K562 (cell line): Measurements from ENCODE around the gene MMP2. TPM values are rescaled to one million over a fixed set of nuclear protein-coding genes. Genes with fewer than 3 reads are reported as not detected.

Experiments used
- polyA plus RNA-seq, 8 experiments: library from polyadenylated mRNA; depleted of rRNA in 4 of 8; stranded (reverse) in 5 of 8; unstranded in 3 of 8; fragments of >200 nt; fragmentation: Nextera tagmentation in 2 of 8; fragmentation: Illumina TruSeq in 1 of 8; extraction: Ambion mirVana in 2 of 8; extraction: Trizol in 1 of 8; gene quantifications; 2 replicates each; pipeline versions ENCODE4 v1.2.1 to v1.2.3, GENCODE V29; 2011 to 2014; ENCODE audit warnings: inconsistent platforms in 1 of 8, missing spikeins in 1 of 8
- total RNA-seq, 7 experiments: library from RNA; depleted of rRNA in 6 of 7; stranded (reverse); fragments of >200 nt in 6 of 7; fragmentation: Illumina TruSeq in 2 of 7; extraction: Trizol in 2 of 7; gene quantifications; 2 replicates each; pipeline versions ENCODE4 v1.2.1 to v1.2.3, GENCODE V29; 2011 to 2021; ENCODE audit warnings: low replicate concordance in 1 of 7

The MMP2 gene
- total and polyA plus RNA-seq, 9 of the 15 experiments (the other 6 are each of a cell fraction or from before 2014, with no cell fraction given), result 0.05 to 0.53 TPM; not detected in 7

Other genes with a start within 250 kb of the MMP2 start
- gene IRX6, start 155.0 kb upstream of the MMP2 start, total RNA-seq (2014; rRNA removed), result 0.14 and 0.20 TPM in 2 replicates
- gene IRX6, start 155.0 kb upstream of the MMP2 start, total RNA-seq (2014; rRNA removed; fragmentation: Illumina TruSeq; extraction: Trizol), result not detected in 2 replicates
- 0.08 and 0.29 TPM in 2 replicates for gene IRX6, start 155.0 kb upstream of the MMP2 start, total RNA-seq (2015; rRNA removed; fragmentation: Illumina TruSeq; extraction: Trizol)
- 0.09 and 0.11 TPM in 2 replicates for gene IRX6, start 155.0 kb upstream of the MMP2 start, total RNA-seq (2021)
- gene IRX6, start 155.0 kb upstream of the MMP2 start, polyA plus RNA-seq (2011; rRNA removed), result not detected in 2 replicates
- 0.06 and 0.07 TPM in 2 replicates for gene IRX6, start 155.0 kb upstream of the MMP2 start, polyA plus RNA-seq (2014; fragmentation: Illumina TruSeq; extraction: Trizol)
- gene IRX6, start 155.0 kb upstream of the MMP2 start, polyA plus RNA-seq (2014; fragmentation: Nextera tagmentation; extraction: Ambion mirVana), result not detected
- gene IRX6, start 155.0 kb upstream of the MMP2 start, polyA plus RNA-seq (2014; rRNA removed), result 0.04 and 0.29 TPM in 2 replicates
- gene LPCAT2, start 29.9 kb downstream of the MMP2 start, total RNA-seq (2014; rRNA removed), result 7.2 and 8.6 TPM in 2 replicates
- 11.4 and 14.0 TPM in 2 replicates for gene LPCAT2, start 29.9 kb downstream of the MMP2 start, total RNA-seq (2014; rRNA removed; fragmentation: Illumina TruSeq; extraction: Trizol)
- 12.6 and 13.8 TPM in 2 replicates for gene LPCAT2, start 29.9 kb downstream of the MMP2 start, total RNA-seq (2015; rRNA removed; fragmentation: Illumina TruSeq; extraction: Trizol)
- gene LPCAT2, start 29.9 kb downstream of the MMP2 start, total RNA-seq (2021), result 13.1 and 15.0 TPM in 2 replicates
- gene LPCAT2, start 29.9 kb downstream of the MMP2 start, polyA plus RNA-seq (2011; rRNA removed), result 3.2 and 4.4 TPM in 2 replicates
- gene LPCAT2, start 29.9 kb downstream of the MMP2 start, polyA plus RNA-seq (2014; fragmentation: Illumina TruSeq; extraction: Trizol), result 6.5 and 7.3 TPM in 2 replicates
- 1 to 10 TPM; 2.9 to 3.1 TPM for gene LPCAT2, start 29.9 kb downstream of the MMP2 start, polyA plus RNA-seq (2014; fragmentation: Nextera tagmentation; extraction: Ambion mirVana)
- gene LPCAT2, start 29.9 kb downstream of the MMP2 start, polyA plus RNA-seq (2014; rRNA removed), result 7.8 and 8.3 TPM in 2 replicates
- gene CAPNS2, start 87.5 kb downstream of the MMP2 start, total RNA-seq (2014; rRNA removed), result not detected in 2 replicates
- 0.33 and 0.48 TPM in 2 replicates for gene CAPNS2, start 87.5 kb downstream of the MMP2 start, total RNA-seq (2014; rRNA removed; fragmentation: Illumina TruSeq; extraction: Trizol)
- gene CAPNS2, start 87.5 kb downstream of the MMP2 start, total RNA-seq (2015; rRNA removed; fragmentation: Illumina TruSeq; extraction: Trizol), result 0.14 and 0.38 TPM in 2 replicates
- 0.36 and 0.38 TPM in 2 replicates for gene CAPNS2, start 87.5 kb downstream of the MMP2 start, total RNA-seq (2021)
- gene CAPNS2, start 87.5 kb downstream of the MMP2 start, polyA plus RNA-seq (2011; rRNA removed), result not detected in 2 replicates
- 0.12 TPM in 1 of 2 replicates, not detected in the other for gene CAPNS2, start 87.5 kb downstream of the MMP2 start, polyA plus RNA-seq (2014; fragmentation: Illumina TruSeq; extraction: Trizol)
- gene CAPNS2, start 87.5 kb downstream of the MMP2 start, polyA plus RNA-seq (2014; fragmentation: Nextera tagmentation; extraction: Ambion mirVana), result under 1 TPM; 0.24 to 0.65 TPM
- gene CAPNS2, start 87.5 kb downstream of the MMP2 start, polyA plus RNA-seq (2014; rRNA removed), result 0.12 TPM in 1 of 2 replicates, not detected in the other
- gene SLC6A2, start 176.8 kb downstream of the MMP2 start, total RNA-seq (2014; rRNA removed), result not detected in 2 replicates
- gene SLC6A2, start 176.8 kb downstream of the MMP2 start, total RNA-seq (2014; rRNA removed; fragmentation: Illumina TruSeq; extraction: Trizol), result not detected in 2 replicates
- gene SLC6A2, start 176.8 kb downstream of the MMP2 start, total RNA-seq (2015; rRNA removed; fragmentation: Illumina TruSeq; extraction: Trizol), result not detected in 2 replicates
- gene SLC6A2, start 176.8 kb downstream of the MMP2 start, total RNA-seq (2021), result not detected in 2 replicates
- gene SLC6A2, start 176.8 kb downstream of the MMP2 start, polyA plus RNA-seq (2011; rRNA removed), result not detected in 2 replicates
- not detected in 2 replicates for gene SLC6A2, start 176.8 kb downstream of the MMP2 start, polyA plus RNA-seq (2014; fragmentation: Illumina TruSeq; extraction: Trizol)
- not detected for gene SLC6A2, start 176.8 kb downstream of the MMP2 start, polyA plus RNA-seq (2014; fragmentation: Nextera tagmentation; extraction: Ambion mirVana)
- not detected in 2 replicates for gene SLC6A2, start 176.8 kb downstream of the MMP2 start, polyA plus RNA-seq (2014; rRNA removed)